Trophoblast cell (in vitro differentiated cells and primary cell): ENCODE data around the gene MYO18A.

Source experiments
- DNase-seq, 2 donors: peaks; one replicate each; pipeline ENCODE4 v3.0.0-alpha.2; 2016
- H2AFZ ChIP-seq: 2 replicates; pipeline ENCODE4 v1.6.1; 2013; ENCODE audit warnings: low read length, moderate library complexity, mild to moderate bottlenecking; ENCODE audit not compliant: insufficient read depth, poor library complexity
- H2AK5ac ChIP-seq: 2 replicates; pipeline ENCODE4 v1.6.1; 2013; ENCODE audit warnings: mild to moderate bottlenecking, low read length
- H2BK120ac ChIP-seq: 2 replicates; pipeline ENCODE4 v1.6.1; 2013; ENCODE audit warnings: low read length, mild to moderate bottlenecking, moderate library complexity; ENCODE audit not compliant: insufficient read depth, poor library complexity
- H2BK12ac ChIP-seq: 2 replicates; pipeline ENCODE4 v1.6.1; 2013; ENCODE audit warnings: mild to moderate bottlenecking, low read length, moderate library complexity
- H2BK5ac ChIP-seq: 2 replicates; pipeline ENCODE4 v1.6.1; 2013; ENCODE audit warnings: low read length, low read depth, moderate library complexity, mild to moderate bottlenecking; ENCODE audit not compliant: poor library complexity
- H3K14ac ChIP-seq: 2 replicates; pipeline ENCODE4 v1.6.1; 2013; ENCODE audit warnings: mild to moderate bottlenecking, low read length
- H3K18ac ChIP-seq: 2 replicates; pipeline ENCODE4 v1.6.1; 2013; ENCODE audit warnings: mild to moderate bottlenecking, low read length
- H3K23ac ChIP-seq: 2 replicates; pipeline ENCODE4 v1.6.1; 2013; ENCODE audit warnings: low read length
- H3K27ac ChIP-seq: 2 replicates; pipeline ENCODE4 v1.5.1; 2013; ENCODE audit warnings: low read depth, mild to moderate bottlenecking, inconsistent platforms, low read length, moderate library complexity
- H3K27me3 ChIP-seq: 2 replicates; pipeline ENCODE4 v1.6.1; 2013; ENCODE audit warnings: inconsistent platforms, mild to moderate bottlenecking, low read length, moderate library complexity; ENCODE audit not compliant: insufficient read depth
- H3K36me3 ChIP-seq, 2 experiments: 1 replicate in 1 of 2; 2 replicates in 1 of 2; pipeline ENCODE4 v1.6.1; 2013; ENCODE audit warnings: low read length in 2 of 2, mild to moderate bottlenecking in 2 of 2, moderate library complexity in 1 of 2; ENCODE audit not compliant: insufficient read depth in 2 of 2, control insufficient read depth in 1 of 2
- H3K4ac ChIP-seq: 2 replicates; pipeline ENCODE4 v1.6.1; 2013; ENCODE audit warnings: low read depth, mild to moderate bottlenecking, low read length, moderate library complexity
- H3K4me1 ChIP-seq, 2 experiments: 1 replicate in 1 of 2; 2 replicates in 1 of 2; pipeline ENCODE4 v1.6.1; 2013; ENCODE audit warnings: low read length in 2 of 2, mild to moderate bottlenecking in 2 of 2, moderate library complexity in 1 of 2; ENCODE audit not compliant: insufficient read depth in 2 of 2, control insufficient read depth in 1 of 2
- H3K4me2 ChIP-seq: 2 replicates; pipeline ENCODE4 v1.6.1; 2013; ENCODE audit warnings: inconsistent platforms, mild to moderate bottlenecking, low read length, moderate library complexity
- H3K4me3 ChIP-seq: 2 replicates; pipeline ENCODE4 v1.5.1; 2013; ENCODE audit warnings: mild to moderate bottlenecking, low read depth, low read length, inconsistent platforms
- H3K79me1 ChIP-seq: one replicate; pipeline ENCODE4 v1.6.1; 2013; ENCODE audit warnings: low read length
- H3K79me2 ChIP-seq: 2 replicates; pipeline ENCODE4 v1.6.1; 2013; ENCODE audit warnings: low read length, mild to moderate bottlenecking; ENCODE audit not compliant: control insufficient read depth, insufficient read depth, poor library complexity
- H3K9ac ChIP-seq: 2 replicates; pipeline ENCODE4 v1.6.1; 2013; ENCODE audit warnings: mild to moderate bottlenecking, low read length
- H3K9me3 ChIP-seq: 2 replicates; pipeline ENCODE4 v1.6.1; 2013; ENCODE audit warnings: low read depth, mild to moderate bottlenecking, control low read depth, inconsistent platforms, low read length; ENCODE audit not compliant: insufficient read depth
- H4K12ac ChIP-seq: 2 replicates; pipeline ENCODE4 v1.6.1; 2013; ENCODE audit warnings: low read depth, mild to moderate bottlenecking, low read length, moderate library complexity
- H4K8ac ChIP-seq: 2 replicates; pipeline ENCODE4 v1.6.1; 2013; ENCODE audit warnings: low read depth, mild to moderate bottlenecking, low read length, moderate library complexity
- H4K91ac ChIP-seq: one replicate; pipeline ENCODE4 v1.6.1; 2013; ENCODE audit warnings: low read depth, mild to moderate bottlenecking, low read length, moderate library complexity
- WGBS: extraction: QIAGEN DNeasy Blood & Tissue Kit; methylation state at CpG from one replicate; pipeline ENCODE4 v1.1.7; 2013; ENCODE audit warnings: missing lambda C conversion rate; ENCODE audit not compliant: insufficient read length, insufficient coverage; ENCODE audit errors: extremely low coverage; 5-methylcytosine and 5-hydroxymethylcytosine counted together

MYO18A gene

DNA sequence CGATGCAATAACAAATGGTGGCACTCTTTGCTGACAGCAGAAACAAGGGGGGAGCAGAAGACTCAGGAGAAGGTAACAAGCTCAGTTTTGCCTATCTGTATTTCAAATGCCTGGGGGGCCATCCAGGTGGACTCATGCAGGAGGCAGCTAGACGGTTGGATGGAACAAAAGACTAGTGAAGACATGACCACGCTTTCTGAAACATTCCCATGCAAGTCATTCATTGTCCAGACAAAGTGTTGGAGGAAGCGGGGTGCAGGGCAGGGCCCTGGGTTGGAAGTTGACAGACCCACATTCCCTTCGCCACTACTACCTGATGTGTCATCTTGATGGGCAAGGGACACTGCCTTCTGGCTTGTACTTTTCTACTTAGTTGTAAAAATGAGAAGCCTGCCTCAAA lies 36.7 kb upstream of the MYO18A start:
- Histone ChIP-seq H3K79me1 (no peaks in the 10 kb centered on the region), H3K14ac (no peak overlapping the region)

DNA sequence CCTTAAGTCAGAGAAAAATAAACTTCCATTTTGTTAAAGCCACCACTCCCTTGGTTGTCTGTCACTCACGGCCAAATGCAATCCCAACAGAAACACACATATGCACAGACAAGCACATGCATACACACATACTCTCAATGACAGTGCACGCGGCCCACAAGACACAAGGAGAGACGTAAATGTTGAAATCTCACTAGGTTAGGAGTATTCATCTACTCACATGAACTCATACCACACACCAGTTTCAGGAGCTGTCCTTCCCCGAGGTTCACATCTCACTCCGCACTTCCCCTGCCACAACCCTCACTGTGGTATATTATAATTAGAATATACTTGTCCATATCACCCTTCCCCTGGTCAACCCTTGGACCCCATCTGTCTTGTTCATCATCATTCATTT lies 36.0 kb upstream of the MYO18A start:
- no CpG with 5 or more reads among the region's 6 CpGs for WGBS

More for the DNA sequence above, 36.7 kb upstream of the MYO18A start:
- no peak overlapping the region for H3K4ac ChIP-seq
- no peaks in the 10 kb centered on the region for H3K9me3 ChIP-seq
- H2AK5ac ChIP-seq, result no peak overlapping the region
- H3K18ac ChIP-seq, result no peak overlapping the region
- H2AFZ ChIP-seq, result no peak overlapping the region
- H3K23ac ChIP-seq, result no peak overlapping the region
- H2BK5ac ChIP-seq, result no peak overlapping the region
- no peak overlapping the region for H4K12ac ChIP-seq
- H3K27me3 ChIP-seq, result no peaks in the 10 kb centered on the region
- peaks cover 0 to 6% of the 10 kb centered on the region in 2 experiments for H3K4me1 ChIP-seq
- no peak overlapping the region for H4K8ac ChIP-seq
- H2BK12ac ChIP-seq, result no peak overlapping the region
- no peak overlapping the region for H4K91ac ChIP-seq
- H3K4me2 ChIP-seq, result no peak overlapping the region
- no peaks in the 10 kb centered on the region for H3K36me3 ChIP-seq
- H3K9ac ChIP-seq, result no peak overlapping the region
- no peak overlapping the region for H2BK120ac ChIP-seq
- no peak for DNase-seq
- no peaks in the 10 kb centered on the region for H3K79me2 ChIP-seq
- no CpG with 5 or more reads among the region's 5 CpGs for WGBS
- H3K27ac ChIP-seq, result no peak overlapping the region
- H3K4me3 ChIP-seq, result no peak overlapping the region

DNA sequence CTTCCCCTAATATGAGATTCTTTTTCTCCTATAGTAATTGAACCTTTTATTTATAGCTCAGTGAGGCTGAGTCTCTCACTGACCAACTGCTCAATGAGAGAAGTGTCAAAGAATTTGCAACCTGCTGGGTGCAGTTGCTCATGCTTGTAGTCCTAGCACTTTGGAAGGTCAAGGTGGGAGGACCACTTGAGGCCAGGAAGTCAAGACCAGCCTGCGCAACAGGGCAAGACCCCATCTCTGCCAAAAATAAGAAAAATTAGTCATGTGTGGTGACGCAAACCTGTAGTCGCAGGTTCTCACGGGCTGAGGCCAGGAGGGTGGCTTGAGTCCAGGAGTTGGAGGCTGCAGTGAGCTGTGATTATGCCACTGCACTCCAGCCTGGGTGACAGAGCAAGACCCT lies 35.5 kb upstream of the MYO18A start:
- Histone ChIP-seq H2AK5ac (no peak overlapping the region), H4K8ac (no peak overlapping the region), H3K79me1 (no peaks in the 10 kb centered on the region), H3K4me1 (peaks cover 0 to 6% of the 10 kb centered on the region in 2 experiments), H3K4me3 (peak overlapping the region; percentile 11), H3K9ac (no peak overlapping the region), H2BK120ac (no peak overlapping the region), H3K23ac (no peak overlapping the region), H3K79me2 (no peaks in the 10 kb centered on the region), H3K27ac (no peak overlapping the region), H4K12ac (no peak overlapping the region), H3K18ac (no peak overlapping the region), H3K4ac (no peak overlapping the region), H3K4me2 (no peak overlapping the region), H3K27me3 (no peaks in the 10 kb centered on the region), H3K14ac (no peak overlapping the region), H3K36me3 (no peaks in the 10 kb centered on the region), H3K9me3 (no peaks in the 10 kb centered on the region), H4K91ac (no peak overlapping the region), H2AFZ (no peak overlapping the region), H2BK5ac (no peak overlapping the region), H2BK12ac (no peak overlapping the region)
- DNase-seq, result no peak
- WGBS, result no CpG with 5 or more reads among the region's 4 CpGs

More for the DNA sequence above, 36.0 kb upstream of the MYO18A start:
- H4K8ac ChIP-seq, result no peak overlapping the region
- DNase-seq, result no peak
- no peak overlapping the region for H2BK12ac ChIP-seq
- no peak overlapping the region for H3K4me3 ChIP-seq
- H3K4ac ChIP-seq, result no peak overlapping the region
- no peak overlapping the region for H2AK5ac ChIP-seq
- H3K9ac ChIP-seq, result no peak overlapping the region
- H4K12ac ChIP-seq, result no peak overlapping the region
- H3K27ac ChIP-seq, result no peak overlapping the region
- H3K79me1 ChIP-seq, result no peaks in the 10 kb centered on the region
- no peak overlapping the region for H3K14ac ChIP-seq
- no peak overlapping the region for H2BK5ac ChIP-seq
- no peaks in the 10 kb centered on the region for H3K27me3 ChIP-seq
- no peak overlapping the region for H3K4me2 ChIP-seq
- no peak overlapping the region for H4K91ac ChIP-seq
- H3K18ac ChIP-seq, result no peak overlapping the region
- H3K9me3 ChIP-seq, result no peaks in the 10 kb centered on the region
- no peaks in the 10 kb centered on the region for H3K36me3 ChIP-seq
- no peak overlapping the region for H3K23ac ChIP-seq
- no peaks in the 10 kb centered on the region for H3K79me2 ChIP-seq
- no peak overlapping the region for H2BK120ac ChIP-seq
- H3K4me1 ChIP-seq, result peaks cover 0 to 6% of the 10 kb centered on the region in 2 experiments
- H2AFZ ChIP-seq, result no peak overlapping the region

DNA sequence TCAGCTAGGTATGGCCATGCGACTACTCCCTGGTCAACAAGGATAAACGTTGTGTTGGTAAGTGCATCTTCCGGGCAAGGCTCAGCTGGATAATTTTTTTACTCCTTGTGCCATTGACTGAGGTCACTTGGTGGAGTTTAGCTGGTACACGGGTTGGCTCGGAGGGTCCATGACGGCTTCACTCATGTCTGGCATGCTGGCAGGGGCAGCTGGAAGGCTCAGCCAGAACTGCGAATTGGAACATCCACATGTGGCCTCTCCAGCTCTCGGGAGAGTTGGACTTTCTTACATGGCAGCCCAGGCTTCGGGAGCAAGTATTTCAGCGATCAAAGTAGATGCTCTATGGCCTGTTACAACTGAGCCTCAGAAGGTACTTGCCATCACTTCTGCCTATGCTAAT lies 35.0 kb upstream of the MYO18A start:
- no peak overlapping the region for H2BK5ac ChIP-seq
- no CpG with 5 or more reads among the region's 10 CpGs for WGBS
- H4K91ac ChIP-seq, result no peak overlapping the region

More for the DNA sequence above, 35.0 kb upstream of the MYO18A start:
- H2AFZ ChIP-seq, result no peak overlapping the region
- H3K14ac ChIP-seq, result no peak overlapping the region
- no peaks in the 10 kb centered on the region for H3K79me2 ChIP-seq
- H3K23ac ChIP-seq, result no peak overlapping the region
- no peak for DNase-seq
- H4K8ac ChIP-seq, result no peak overlapping the region
- H3K4me3 ChIP-seq, result no peak overlapping the region
- H2BK12ac ChIP-seq, result no peak overlapping the region
- no peaks in the 10 kb centered on the region for H3K79me1 ChIP-seq
- H3K9ac ChIP-seq, result no peak overlapping the region
- no peak overlapping the region for H3K27ac ChIP-seq
- no peaks in the 10 kb centered on the region for H3K9me3 ChIP-seq
- no peaks in the 10 kb centered on the region for H3K27me3 ChIP-seq
- H3K18ac ChIP-seq, result no peak overlapping the region
- no peak overlapping the region for H2AK5ac ChIP-seq
- H4K12ac ChIP-seq, result no peak overlapping the region
- H3K4ac ChIP-seq, result no peak overlapping the region
- no peak overlapping the region for H3K4me2 ChIP-seq
- H3K36me3 ChIP-seq, result no peaks in the 10 kb centered on the region
- peaks cover 0 to 6% of the 10 kb centered on the region in 2 experiments for H3K4me1 ChIP-seq
- H2BK120ac ChIP-seq, result no peak overlapping the region
